Activated effector memory CD4-positive, alpha-beta T cell treated with anti-CD3 and anti-CD28 coated beads, Interleukin-2, amount 50 U/mL, for 16 hours (primary cell): ENCODE data around the gene HSCB.
A peak's percentile ranks its signal among the peaks of the same experiment; 100 is the strongest.
"Not testable (repeated sequence)": the region's sequence is repeated elsewhere in the genome, so short reads cannot be mapped to it uniquely, and the experiment has no call there.

Experiments
- DNase-seq: peaks from one replicate; pipeline ENCODE4 v3.0.0-alpha.2; 2020

Gene HSCB

GRCh38 chr22:28741200-28741784 lies 547 bp upstream of the HSCB start:
- DNase-seq, result no peak

- no peak for DNase-seq
Measured at GRCh38 chr22:28742562-28742962, 723 bp downstream of the HSCB start.

GRCh38 chr22:28743852-28744251 lies 2.0 kb downstream of the HSCB start:
- DNase-seq, result no peak

GRCh38 chr22:28750471-28750881 lies 8.6 kb downstream of the HSCB start:
- no peak for DNase-seq

GRCh38 chr22:28754512-28754911 lies 12.7 kb downstream of the HSCB start:
- DNase-seq, result not testable (repeated sequence)

- no peak for DNase-seq
Measured at GRCh38 chr22:28759861-28760560, 18.2 kb downstream of the HSCB start.

- no peak for DNase-seq
Measured at GRCh38 chr22:28761449-28761755, 19.6 kb downstream of the HSCB start.

GRCh38 chr22:28762000-28762399 lies 20.2 kb downstream of the HSCB start:
- DNase-seq, result not testable (repeated sequence)

GRCh38 chr22:28766628-28767027 lies 24.8 kb downstream of the HSCB start:
- DNase-seq, result no peak

- no peak for DNase-seq
Measured at GRCh38 chr22:28768701-28769393, 27.0 kb downstream of the HSCB start.

GRCh38 chr22:28769394-28770085 lies 27.7 kb downstream of the HSCB start:
- DNase-seq, result no peak

- no peak for DNase-seq
Measured at GRCh38 chr22:28771195-28771791, 29.5 kb downstream of the HSCB start.

- peak; percentile 97 for DNase-seq
Measured at GRCh38 chr22:28772633-28773460, 31.0 kb downstream of the HSCB start, which contains the start of gene CCDC117. CCDC117 (plus strand) TSS chr22:28772695; CDS start chr22:28772850, 155 bp downstream.

- no peak for DNase-seq
Measured at GRCh38 chr22:28773461-28773867, 31.6 kb downstream of the HSCB start.

- DNase-seq, result no peak
Measured at GRCh38 chr22:28774378-28774777, 32.5 kb downstream of the HSCB start.

GRCh38 chr22:28779833-28780232 lies 38.0 kb downstream of the HSCB start:
- no peak for DNase-seq

GRCh38 chr22:28780296-28780695 lies 38.5 kb downstream of the HSCB start:
- no peak for DNase-seq

GRCh38 chr22:28783786-28784671 lies 42.2 kb downstream of the HSCB start:
- DNase-seq, result no peak

- no peak for DNase-seq
Measured at GRCh38 chr22:28788601-28789000, 46.8 kb downstream of the HSCB start.

- no peak for DNase-seq
Measured at GRCh38 chr22:28791124-28791523, 49.3 kb downstream of the HSCB start.

GRCh38 chr22:28791841-28792490 lies 50.1 kb downstream of the HSCB start:
- no peak for DNase-seq
